Neuronal stem cell (in vitro differentiated cells): Measurements from ENCODE around the gene ZBTB20.

ENCODE experiments used
- DNase-seq: peaks from one replicate; pipeline ENCODE4 v3.0.0-alpha.2; 2013; ENCODE audit warnings: low spot score
- H2AFZ ChIP-seq: one replicate; pipeline ENCODE4 v1.6.1; 2013; ENCODE audit warnings: mild to moderate bottlenecking, low read length, inconsistent platforms
- H2AK5ac ChIP-seq: 2 replicates; pipeline ENCODE4 v1.6.1; 2013; ENCODE audit warnings: low read depth, mild to moderate bottlenecking, inconsistent platforms, low read length, moderate library complexity, mixed read lengths
- H2BK120ac ChIP-seq: 2 replicates; pipeline ENCODE4 v1.6.1; 2013; ENCODE audit warnings: low read depth, mild to moderate bottlenecking, inconsistent platforms, low read length, moderate library complexity, mixed read lengths
- H2BK12ac ChIP-seq: one replicate; pipeline ENCODE4 v1.6.1; 2013; ENCODE audit warnings: low read length, inconsistent platforms
- H2BK15ac ChIP-seq: 2 replicates; pipeline ENCODE4 v1.6.1; 2013; ENCODE audit warnings: mild to moderate bottlenecking, low read length, inconsistent platforms, mixed read lengths
- H2BK5ac ChIP-seq: one replicate; pipeline ENCODE4 v1.6.1; 2013; ENCODE audit warnings: inconsistent platforms, mild to moderate bottlenecking, low read length, moderate library complexity
- H3K14ac ChIP-seq: one replicate; pipeline ENCODE4 v1.6.1; 2013; ENCODE audit warnings: low read length, inconsistent platforms
- H3K18ac ChIP-seq: 2 replicates; pipeline ENCODE4 v1.6.1; 2013; ENCODE audit warnings: low read length, inconsistent platforms
- H3K23ac ChIP-seq: 2 replicates; pipeline ENCODE4 v1.6.1; 2013; ENCODE audit warnings: low read depth, mild to moderate bottlenecking, mixed read lengths, low read length, inconsistent platforms; ENCODE audit not compliant: poor library complexity
- H3K27ac ChIP-seq: replicated peaks from 3 replicates; pipeline ENCODE4 v1.5.1; 2013; ENCODE audit warnings: low read length, inconsistent platforms
- H3K27me3 ChIP-seq, 3 experiments: 2 replicates each; pipeline ENCODE4 v1.6.1; 2013; ENCODE audit warnings: low read length in 3 of 3, mild to moderate bottlenecking in 2 of 3, inconsistent platforms in 1 of 3, low read depth in 1 of 3, mixed read lengths in 1 of 3, moderate library complexity in 1 of 3; ENCODE audit not compliant: control insufficient read depth in 3 of 3, insufficient read depth in 3 of 3
- H3K36me3 ChIP-seq, 2 donors: replicated peaks in 1 of 2; 2 replicates each; pipeline ENCODE4 v1.6.1; 2013; ENCODE audit warnings: low read length in 2 of 2; ENCODE audit not compliant: control insufficient read depth in 2 of 2, insufficient read depth in 2 of 2
- H3K4ac ChIP-seq: 2 replicates; pipeline ENCODE4 v1.6.1; 2013; ENCODE audit warnings: inconsistent platforms, mild to moderate bottlenecking, low read length, moderate library complexity
- H3K4me1 ChIP-seq, 2 donors: 1 replicate in 1 of 2; 2 replicates in 1 of 2; pipeline ENCODE4 v1.6.1; 2013; ENCODE audit warnings: low read length in 2 of 2, low read depth in 1 of 2; ENCODE audit not compliant: control insufficient read depth in 2 of 2, insufficient read depth in 1 of 2
- H3K4me2 ChIP-seq: one replicate; pipeline ENCODE4 v1.6.1; 2013; ENCODE audit warnings: mild to moderate bottlenecking, low read length, inconsistent platforms; ENCODE audit not compliant: insufficient read depth, poor library complexity, severe bottlenecking
- H3K4me3 ChIP-seq, 2 donors: 2 replicates each; pipeline ENCODE4 v1.5.1; 2013; ENCODE audit warnings: low read length in 2 of 2, mild to moderate bottlenecking in 2 of 2, inconsistent platforms in 1 of 2, moderate library complexity in 1 of 2
- H3K79me1 ChIP-seq: one replicate; pipeline ENCODE4 v1.6.1; 2013; ENCODE audit warnings: low read depth, mild to moderate bottlenecking, inconsistent platforms, low read length, moderate library complexity
- H3K9ac ChIP-seq: one replicate; pipeline ENCODE4 v1.6.1; 2013; ENCODE audit warnings: mild to moderate bottlenecking, low read depth, low read length, inconsistent platforms; ENCODE audit not compliant: poor library complexity
- H3K9me3 ChIP-seq, 2 donors: replicated peaks in 1 of 2; 2 replicates each; pipeline versions ENCODE3 to v1.6.1; 2013; ENCODE audit warnings: low read length in 2 of 2, mild to moderate bottlenecking in 2 of 2, inconsistent platforms in 1 of 2, low read depth in 1 of 2, mixed read lengths in 1 of 2, moderate library complexity in 1 of 2; ENCODE audit not compliant: control insufficient read depth in 2 of 2, insufficient read depth in 1 of 2
- H4K8ac ChIP-seq: one replicate; pipeline ENCODE4 v1.6.1; 2013; ENCODE audit warnings: low read depth, mild to moderate bottlenecking, inconsistent platforms, low read length, moderate library complexity
- H4K91ac ChIP-seq: one replicate; pipeline ENCODE4 v1.6.1; 2013; ENCODE audit warnings: low read length, low read depth, mild to moderate bottlenecking, inconsistent platforms; ENCODE audit not compliant: poor library complexity
- WGBS, 2 donors: extraction: QIAGEN DNeasy Blood & Tissue Kit; methylation state at CpG; one replicate each; pipeline ENCODE4 v1.1.7; 2013; ENCODE audit warnings: missing lambda C conversion rate in 2 of 2, mixed read lengths in 1 of 2; ENCODE audit not compliant: insufficient read length in 2 of 2, insufficient replicate concordance in 1 of 2; ENCODE audit errors: extremely low coverage in 2 of 2; 5-methylcytosine and 5-hydroxymethylcytosine counted together

ZBTB20 gene

GRCh38 chr3:114673481-114673880, 473.6 kb downstream of the ZBTB20 start:
- Histone ChIP-seq H3K18ac (no peak overlapping the region), H2BK120ac (no peak overlapping the region), H2BK5ac (no peak overlapping the region), H3K4me3 (no peak overlapping the region), H4K8ac (no peak overlapping the region), H3K23ac (no peak overlapping the region), H3K4ac (no peak overlapping the region), H3K27me3 (no peaks in the 10 kb centered on the region), H3K9ac (no peak overlapping the region), H4K91ac (no peak overlapping the region), H3K36me3 (no peaks in the 10 kb centered on the region), H2AFZ (no peak overlapping the region), H3K9me3 (no peaks in the 10 kb centered on the region), H3K4me2 (no peak overlapping the region), H3K79me1 (no peaks in the 10 kb centered on the region), H3K27ac (no peak overlapping the region), H2BK12ac (no peak overlapping the region), H2BK15ac (no peak overlapping the region), H3K4me1 (peaks cover 0 to 11% of the 10 kb centered on the region in 2 donors), H3K14ac (no peak overlapping the region), H2AK5ac (no peak overlapping the region)
- no peak for DNase-seq
- no CpG with 5 or more reads among the region's 2 CpGs for WGBS, 2 donors

- no peaks in the 10 kb centered on the region for H3K36me3 ChIP-seq
- H2BK120ac ChIP-seq: no peak overlapping the region
- no CpG with 5 or more reads among the region's 6 CpGs for WGBS, 2 donors
- no peak overlapping the region for H2BK5ac ChIP-seq
- H3K9me3 ChIP-seq: no peaks in the 10 kb centered on the region
- no peak overlapping the region for H4K8ac ChIP-seq
- no peak overlapping the region for H3K4ac ChIP-seq
- DNase-seq: no peak
- no peak overlapping the region for H3K4me3 ChIP-seq
- H3K14ac ChIP-seq: no peak overlapping the region
- no peak overlapping the region for H4K91ac ChIP-seq
- H2AFZ ChIP-seq: no peak overlapping the region
- no peak overlapping the region for H3K9ac ChIP-seq
- no peak overlapping the region for H3K27ac ChIP-seq
- no peak overlapping the region for H2BK15ac ChIP-seq
- H3K27me3 ChIP-seq: no peaks in the 10 kb centered on the region
- peaks cover 0 to 11% of the 10 kb centered on the region in 2 donors for H3K4me1 ChIP-seq
- H3K79me1 ChIP-seq: no peaks in the 10 kb centered on the region
- H3K4me2 ChIP-seq: no peak overlapping the region
- H2BK12ac ChIP-seq: no peak overlapping the region
- no peak overlapping the region for H3K18ac ChIP-seq
- no peak overlapping the region for H3K23ac ChIP-seq
- no peak overlapping the region for H2AK5ac ChIP-seq
Measured at GRCh38 chr3:114672692-114673447, 474.2 kb downstream of the ZBTB20 start.

- H3K27ac ChIP-seq: no peak overlapping the region
- H2BK5ac ChIP-seq: no peak overlapping the region
- H3K23ac ChIP-seq: no peak overlapping the region
- no peak overlapping the region for H2BK12ac ChIP-seq
- no CpG with 5 or more reads among the region's 4 CpGs for WGBS, 2 donors
- H2AK5ac ChIP-seq: no peak overlapping the region
- no peak overlapping the region for H3K9ac ChIP-seq
- H3K27me3 ChIP-seq: no peaks in the 10 kb centered on the region
- H3K36me3 ChIP-seq: no peaks in the 10 kb centered on the region
- H3K14ac ChIP-seq: no peak overlapping the region
- no peak overlapping the region for H3K4me2 ChIP-seq
- H4K8ac ChIP-seq: no peak overlapping the region
- no peak overlapping the region for H3K4me3 ChIP-seq
- no peaks in the 10 kb centered on the region for H3K79me1 ChIP-seq
- no peak overlapping the region for H4K91ac ChIP-seq
- H3K9me3 ChIP-seq: no peaks in the 10 kb centered on the region
- H3K4ac ChIP-seq: no peak overlapping the region
- no peak overlapping the region for H2AFZ ChIP-seq
- DNase-seq: no peak
- H3K18ac ChIP-seq: no peak overlapping the region
- no peak overlapping the region for H2BK120ac ChIP-seq
- H2BK15ac ChIP-seq: no peak overlapping the region
- H3K4me1 ChIP-seq: peaks cover 0 to 11% of the 10 kb centered on the region in 2 donors
Measured at GRCh38 chr3:114671741-114672510, 475.2 kb downstream of the ZBTB20 start.

- Histone ChIP-seq H3K36me3 (no peaks in the 10 kb centered on the region), H2BK120ac (no peak overlapping the region), H3K4ac (no peak overlapping the region), H4K8ac (no peak overlapping the region), H3K23ac (no peak overlapping the region), H2AFZ (no peak overlapping the region), H3K27me3 (no peaks in the 10 kb centered on the region), H3K27ac (no peak overlapping the region), H2BK15ac (no peak overlapping the region), H3K4me2 (no peak overlapping the region), H2BK12ac (no peak overlapping the region), H3K18ac (no peak overlapping the region), H3K9me3 (no peaks in the 10 kb centered on the region), H3K14ac (no peak overlapping the region), H3K4me1 (peaks cover 2 to 18% of the 10 kb centered on the region in 2 donors), H2AK5ac (no peak overlapping the region), H3K9ac (no peak overlapping the region), H3K4me3 (no peak overlapping the region), H4K91ac (no peak overlapping the region), H3K79me1 (no peaks in the 10 kb centered on the region), H2BK5ac (no peak overlapping the region)
- no peak for DNase-seq
- no CpG with 5 or more reads among the region's 1 CpG for WGBS, 2 donors
Measured at GRCh38 chr3:114669614-114670013, 477.5 kb downstream of the ZBTB20 start.
